SK-N-DZ (cell line): ENCODE results near the gene KCNH1.
"Not testable (repeated sequence)": the region's sequence is repeated elsewhere in the genome, so short reads cannot be mapped to it uniquely, and the experiment has no call there.

Experiments used
- DNase-seq: peaks from one replicate; pipeline ENCODE4 v3.0.0-alpha.2; 2015; ENCODE audit warnings: low spot score

The KCNH1 gene

DNA sequence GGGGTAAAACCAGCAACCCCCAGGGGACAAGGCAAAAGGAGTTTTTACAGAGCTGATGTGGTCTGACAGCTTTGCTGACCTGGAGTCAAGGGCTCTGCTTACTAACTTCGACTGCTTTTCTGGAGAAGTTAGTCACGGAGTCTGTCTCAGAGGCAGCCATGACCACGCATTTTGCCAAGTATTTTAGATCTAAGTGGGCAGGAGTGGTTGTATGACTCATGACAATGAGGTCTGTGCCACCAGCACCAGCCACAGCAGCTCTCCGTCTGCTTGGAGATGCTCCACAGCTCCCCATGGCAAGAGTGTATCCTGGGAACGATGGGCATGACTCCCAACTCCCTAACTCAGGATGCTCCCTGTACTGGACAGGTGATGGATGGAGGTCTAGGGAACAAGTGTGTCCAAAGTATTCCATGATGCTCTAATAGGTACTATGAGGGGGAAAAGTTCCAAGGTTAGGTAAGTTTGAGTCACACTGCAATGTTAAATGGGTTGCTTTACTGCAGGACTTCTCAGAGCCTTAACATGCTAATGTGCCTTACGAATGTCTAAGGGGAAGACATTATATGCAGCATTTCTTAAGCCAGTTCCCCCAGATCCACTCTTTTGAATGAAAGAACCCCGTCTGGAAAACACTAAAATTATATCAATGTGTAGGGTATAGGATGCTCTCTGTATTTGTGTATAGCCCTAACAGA is 446.2 kb downstream of the KCNH1 start:
- no peak for DNase-seq

DNA sequence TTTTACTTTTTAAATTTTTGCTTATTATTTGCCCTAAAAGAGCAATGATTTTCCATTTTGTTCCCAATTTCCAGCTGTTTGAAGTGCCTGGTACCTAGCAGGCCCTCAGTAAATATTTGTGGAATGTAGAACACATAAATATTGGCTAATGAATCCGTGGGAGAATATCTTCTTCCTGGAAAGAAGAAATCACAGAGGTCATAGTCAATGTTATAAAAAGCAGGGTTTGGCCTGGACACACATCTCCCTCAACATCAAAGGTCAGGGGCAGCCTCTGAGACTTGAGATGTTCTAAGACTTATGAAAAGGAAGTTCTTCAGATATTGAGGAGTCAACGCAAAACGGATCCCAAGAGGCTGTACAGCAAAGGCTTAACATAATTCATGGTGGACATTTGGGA is 447.1 kb downstream of the KCNH1 start:
- DNase-seq: no peak

DNA sequence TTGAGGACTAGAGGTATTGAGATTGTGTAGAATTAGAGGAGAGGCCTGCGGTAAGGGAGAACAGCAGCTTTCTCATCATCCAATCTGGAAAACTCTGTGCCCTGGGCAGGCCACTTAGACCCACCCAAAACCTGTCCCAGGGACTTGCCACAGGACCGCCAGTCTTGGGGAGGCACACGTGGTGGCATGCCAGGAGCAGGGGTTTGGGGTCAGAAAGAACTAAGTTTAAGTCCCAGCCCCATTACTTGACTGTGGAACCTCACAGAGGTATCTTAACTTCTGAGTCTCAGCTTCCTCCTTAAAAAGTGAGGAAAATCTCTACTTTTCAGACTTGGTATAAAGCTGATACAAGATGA is 448.7 kb downstream of the KCNH1 start:
- no peak for DNase-seq

DNA sequence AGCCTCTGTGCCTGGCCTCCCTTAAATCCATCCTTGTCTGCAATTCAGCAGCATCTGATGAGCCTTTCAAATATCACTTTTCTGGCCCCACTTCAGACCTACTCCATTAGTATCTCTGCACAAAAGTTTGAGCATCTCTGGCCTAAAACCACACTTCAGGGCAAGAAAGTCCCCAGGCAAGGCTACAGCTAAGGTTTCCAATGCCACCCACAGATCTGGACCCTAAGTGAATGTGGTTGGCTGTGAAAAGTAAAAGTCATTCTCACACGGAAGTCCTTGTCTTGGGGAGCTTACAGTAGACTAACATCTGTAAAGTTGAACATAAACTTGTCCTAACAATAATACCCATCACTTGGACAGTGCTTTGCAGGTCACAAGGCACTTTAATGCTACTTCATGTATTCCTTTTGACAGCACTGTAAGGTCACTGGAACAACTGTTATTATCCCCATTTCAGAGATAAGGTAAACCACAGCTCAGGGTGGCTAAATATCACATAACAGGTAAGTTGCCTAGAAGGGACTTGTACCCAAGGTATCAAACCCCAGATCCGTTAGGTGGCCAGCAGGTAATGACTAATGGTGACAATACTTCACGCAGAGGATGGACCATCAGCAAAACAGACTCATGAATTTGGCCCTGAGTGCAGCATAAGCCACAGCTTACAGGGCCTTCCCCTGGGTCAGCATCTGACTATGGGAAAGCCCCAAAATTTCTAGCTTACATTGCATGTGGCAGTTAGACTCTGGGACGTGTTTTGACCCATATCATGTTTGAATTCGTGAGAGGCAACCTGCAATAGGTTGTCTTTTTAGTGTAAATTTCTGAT is 449.3 kb downstream of the KCNH1 start:
- DNase-seq: no peak

DNA sequence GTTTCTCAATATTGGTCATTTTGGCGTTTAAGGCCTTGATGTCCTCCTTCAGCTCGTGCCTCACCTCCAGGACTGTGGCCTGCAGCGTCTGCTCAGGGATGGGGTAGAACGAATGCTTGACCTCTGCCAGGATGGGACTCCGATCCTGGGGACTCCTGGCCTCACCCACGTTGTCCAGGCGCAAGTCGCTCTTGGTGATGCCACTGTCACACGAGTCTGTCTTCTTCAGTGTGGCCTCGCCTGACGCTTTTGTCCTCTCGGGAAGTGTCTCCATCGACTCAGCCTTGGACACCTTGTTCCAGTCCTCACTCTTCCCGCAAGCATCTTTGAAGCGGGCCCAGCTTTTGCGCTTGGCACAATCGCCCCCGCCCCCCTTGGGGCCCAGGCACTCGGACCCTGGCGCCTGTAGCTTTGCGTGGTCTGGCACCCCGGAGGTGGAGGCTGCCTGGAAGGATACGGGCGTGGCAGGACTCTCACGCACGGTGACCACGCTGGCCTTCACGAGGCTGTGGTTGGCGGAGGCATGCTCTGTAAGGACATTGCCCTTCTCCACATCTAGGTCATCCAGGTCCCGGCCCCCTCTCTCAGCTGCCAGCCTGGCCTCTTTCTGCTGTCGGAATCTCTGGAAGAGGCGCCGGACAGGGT is 450.4 kb downstream of the KCNH1 start:
- no peak for DNase-seq

DNA sequence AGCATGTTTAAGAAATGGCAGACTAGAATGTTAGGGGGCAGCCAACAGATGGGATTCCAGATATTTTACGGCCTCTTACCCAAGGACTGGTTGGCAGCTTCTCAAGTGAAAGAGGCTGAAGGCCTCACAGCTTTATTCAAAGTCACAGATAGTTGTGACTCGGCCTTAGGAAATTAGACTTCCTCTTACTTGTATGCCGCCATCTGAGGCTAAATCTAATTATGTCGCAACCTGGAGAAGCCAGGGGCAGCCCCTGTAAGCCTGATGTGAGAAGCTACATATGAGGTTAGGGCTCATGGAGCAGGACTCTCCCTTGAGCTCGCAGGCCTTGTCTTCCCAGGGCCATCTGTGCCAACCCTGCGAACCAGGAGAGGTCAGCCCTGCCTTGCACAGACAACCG is 452.8 kb downstream of the KCNH1 start:
- DNase-seq: no peak

DNA sequence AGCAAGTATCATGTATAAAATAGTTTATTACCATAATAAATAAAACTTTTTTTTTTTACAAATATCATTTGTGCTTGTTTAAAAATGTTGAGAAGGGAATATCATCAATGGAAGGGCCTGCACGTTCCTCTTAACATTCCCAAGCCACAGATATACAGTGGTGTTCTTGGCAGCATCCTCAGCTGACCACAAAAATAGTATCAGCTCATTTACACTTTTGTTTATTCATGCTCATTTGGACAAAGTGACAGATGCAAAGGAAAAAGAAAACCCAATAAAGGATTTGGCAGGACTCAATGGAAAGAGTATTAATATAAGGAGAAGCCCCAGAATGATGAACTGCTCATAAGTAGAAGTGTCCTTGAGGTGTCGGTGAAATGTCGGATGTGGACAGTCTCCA is 455.6 kb downstream of the KCNH1 start:
- no peak for DNase-seq

DNA sequence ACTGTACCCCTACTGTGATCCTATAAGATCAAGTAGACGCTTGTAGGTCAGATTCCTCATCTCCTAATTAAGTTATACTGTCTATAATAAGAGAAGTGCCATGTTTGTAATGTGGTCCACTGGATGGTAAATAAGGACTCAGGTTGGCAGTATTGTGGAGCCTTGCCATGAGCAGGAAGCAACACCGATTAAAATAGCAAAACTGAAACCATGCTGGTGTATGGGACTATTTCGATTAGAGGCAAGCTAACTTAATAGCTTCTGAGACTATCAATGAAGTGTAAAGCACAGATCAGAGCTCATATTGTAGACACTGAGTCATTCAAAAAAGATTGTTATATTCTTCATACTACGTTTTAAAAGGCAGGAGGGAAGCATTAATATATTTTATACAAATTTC is 456.4 kb downstream of the KCNH1 start:
- DNase-seq: no peak

DNA sequence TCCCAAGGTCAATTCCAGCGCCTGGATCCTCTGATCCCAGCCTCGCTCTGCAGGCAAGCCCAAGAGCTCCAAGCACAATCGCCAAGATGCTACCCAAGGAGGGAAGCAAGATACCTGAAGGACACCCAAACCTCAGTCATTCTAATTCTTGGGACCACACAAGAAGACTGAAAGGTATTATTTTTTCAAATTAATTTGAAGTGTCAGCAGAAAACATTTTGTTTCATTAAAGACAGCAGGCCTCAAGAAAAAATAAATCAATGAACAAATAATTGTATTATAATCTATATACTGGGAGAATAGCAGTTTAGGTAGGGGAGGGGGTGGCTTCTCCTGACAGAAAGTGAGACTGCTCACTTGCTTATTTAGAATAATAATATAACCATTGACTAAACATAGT is 457.4 kb downstream of the KCNH1 start:
- DNase-seq: no peak

DNA sequence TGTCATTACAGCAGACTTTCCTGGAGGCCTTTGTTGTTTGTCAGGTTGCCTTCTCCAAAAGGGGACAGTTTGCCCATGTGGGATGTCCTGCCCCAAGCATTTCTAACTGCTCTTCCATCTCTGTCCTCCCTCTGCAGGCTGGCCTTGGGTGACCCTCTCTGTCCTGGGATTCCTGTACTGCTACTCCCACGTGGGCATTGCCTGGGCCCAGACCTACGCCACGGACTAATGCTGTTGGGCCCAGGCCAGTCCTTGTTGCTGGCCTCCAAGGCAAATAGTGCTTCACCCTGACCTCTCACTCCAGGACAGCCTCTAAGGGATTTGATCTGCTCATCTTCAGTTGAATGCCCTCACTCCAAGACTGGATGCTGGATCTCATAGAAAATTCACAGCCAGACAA is 459.8 kb downstream of the KCNH1 start:
- DNase-seq: no peak

DNA sequence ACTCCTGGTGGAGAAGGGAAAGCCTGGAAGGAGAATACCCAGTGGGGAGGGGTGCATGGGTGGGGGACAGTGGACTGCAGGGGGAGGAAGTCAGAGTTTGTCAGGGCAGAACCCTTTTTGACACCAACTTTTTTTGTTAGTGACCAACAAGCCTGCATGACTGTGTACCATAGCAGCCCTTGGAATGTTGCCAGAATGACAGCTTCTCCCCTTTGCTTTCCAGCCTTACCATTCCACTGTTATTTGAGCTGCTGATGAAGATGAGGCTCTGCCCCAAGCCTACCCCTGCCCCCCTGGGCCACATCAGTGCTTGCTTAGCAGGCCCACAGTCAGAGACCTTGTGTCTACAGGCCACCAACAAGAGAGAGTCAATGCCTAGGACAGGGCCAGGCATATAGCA is 464.0 kb downstream of the KCNH1 start:
- no peak for DNase-seq

DNA sequence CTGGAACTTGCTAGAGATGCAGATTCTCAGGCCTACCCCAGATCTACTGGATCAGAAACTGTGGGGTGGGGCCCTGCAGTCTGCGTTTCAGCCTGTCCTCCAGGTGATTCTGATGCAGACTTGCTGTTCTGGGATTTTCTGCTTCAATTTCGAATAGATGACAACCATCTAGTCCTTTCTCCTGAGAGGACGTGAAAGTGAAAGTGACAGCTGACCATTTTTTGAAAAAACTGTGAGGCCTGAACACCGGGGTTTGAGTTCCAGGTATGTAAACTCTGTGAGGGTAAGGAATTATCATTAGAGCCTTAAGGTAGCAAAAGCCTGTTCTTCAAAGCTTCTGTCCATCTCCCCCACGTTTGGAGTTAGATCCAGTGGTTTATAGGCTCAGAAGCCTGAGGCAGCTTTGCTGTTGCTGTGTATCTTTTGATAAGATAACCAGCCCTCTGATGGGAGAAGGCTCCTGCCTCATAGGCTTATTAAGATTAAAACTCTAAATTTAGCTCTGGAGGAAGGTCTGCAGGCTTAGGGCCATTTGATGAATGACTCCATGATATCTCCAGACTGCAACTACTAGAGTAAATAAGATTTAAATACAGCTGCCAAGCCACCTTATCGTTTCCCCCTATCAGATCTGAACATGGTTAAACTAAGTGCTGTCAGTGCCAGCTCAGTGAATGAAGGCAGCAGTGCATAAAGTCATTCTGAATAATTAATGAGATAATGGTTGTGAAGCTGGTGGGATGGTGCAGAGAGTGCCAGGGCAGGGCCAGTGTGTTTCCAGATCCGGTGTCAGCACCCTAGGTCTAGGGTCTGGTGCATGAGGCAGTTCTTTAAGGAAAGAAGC is 470.0 kb downstream of the KCNH1 start:
- peak; percentile 97 for DNase-seq

DNA sequence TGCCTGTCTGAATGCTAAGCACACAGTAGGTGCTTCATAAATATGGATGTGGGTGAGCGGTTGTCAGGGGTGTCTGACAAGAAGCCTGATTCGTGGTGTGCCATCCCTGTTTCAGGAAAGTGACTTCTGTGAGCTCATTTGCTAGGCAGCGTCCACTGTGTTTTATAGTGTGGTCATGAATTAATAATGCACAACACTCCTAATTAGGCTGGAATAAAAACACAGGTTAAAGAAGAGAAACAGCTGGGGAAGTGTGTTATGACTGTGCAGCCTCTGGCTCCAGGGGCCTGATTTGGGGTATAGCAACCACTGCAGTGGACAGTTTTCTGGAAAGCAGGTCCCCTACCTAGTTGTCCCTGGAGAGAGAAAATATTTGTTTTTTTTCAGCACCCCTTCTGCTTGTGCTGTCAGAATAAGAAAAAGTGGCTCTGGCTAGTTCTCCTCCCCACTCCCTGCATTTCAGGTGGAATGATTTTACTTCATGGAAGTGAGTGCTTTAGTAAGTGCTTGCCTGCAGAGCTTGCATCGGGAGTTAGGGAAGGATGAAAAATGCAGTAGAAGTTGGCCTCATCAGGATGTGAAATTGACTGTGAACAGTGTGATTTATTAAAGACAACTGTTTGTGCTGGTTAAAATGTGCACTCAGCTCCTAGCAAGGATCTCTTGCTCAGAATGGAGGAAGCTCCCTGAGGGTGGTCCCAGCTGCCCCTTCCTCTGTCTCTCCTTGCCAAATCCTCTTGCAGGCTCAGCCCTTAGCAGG is 471.5 kb downstream of the KCNH1 start:
- DNase-seq: no peak

DNA sequence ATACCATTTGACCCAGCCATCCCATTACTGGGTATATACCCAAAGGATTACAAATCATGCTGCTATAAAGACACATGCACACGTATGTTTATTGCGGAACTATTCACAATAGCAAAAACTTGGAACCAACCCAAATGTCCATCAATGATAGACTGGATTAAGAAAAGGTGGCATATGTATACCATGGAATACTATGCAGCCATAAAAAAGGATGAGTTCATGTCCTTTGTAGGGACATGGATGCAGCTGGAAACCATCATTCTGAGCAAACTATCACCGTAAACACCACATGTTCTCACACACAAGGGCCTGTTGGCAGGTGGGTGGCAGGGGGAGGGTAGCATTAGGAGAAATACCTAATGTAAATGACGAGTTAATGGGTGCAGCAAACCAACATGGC is 472.4 kb downstream of the KCNH1 start:
- not testable (repeated sequence) for DNase-seq

DNA sequence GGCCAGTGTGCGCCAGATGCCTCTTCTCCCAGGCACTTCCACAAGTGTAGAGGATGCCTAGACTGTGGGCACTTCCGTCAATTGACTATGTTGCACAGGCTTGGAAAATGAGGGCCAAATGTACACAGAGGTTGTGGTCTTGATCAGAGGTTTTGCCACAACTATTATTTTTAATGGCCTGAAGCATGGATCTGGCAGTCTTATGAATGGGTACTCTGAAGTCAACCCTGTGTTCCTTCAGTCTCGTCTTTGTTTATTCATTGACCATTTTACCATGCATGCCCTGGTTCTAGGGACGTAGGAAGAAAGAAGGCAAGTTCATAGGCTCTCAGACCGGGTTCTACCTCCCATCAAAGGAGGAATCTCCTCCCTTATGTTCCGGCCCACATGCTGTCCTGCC is 476.1 kb downstream of the KCNH1 start:
- DNase-seq: no peak

DNA sequence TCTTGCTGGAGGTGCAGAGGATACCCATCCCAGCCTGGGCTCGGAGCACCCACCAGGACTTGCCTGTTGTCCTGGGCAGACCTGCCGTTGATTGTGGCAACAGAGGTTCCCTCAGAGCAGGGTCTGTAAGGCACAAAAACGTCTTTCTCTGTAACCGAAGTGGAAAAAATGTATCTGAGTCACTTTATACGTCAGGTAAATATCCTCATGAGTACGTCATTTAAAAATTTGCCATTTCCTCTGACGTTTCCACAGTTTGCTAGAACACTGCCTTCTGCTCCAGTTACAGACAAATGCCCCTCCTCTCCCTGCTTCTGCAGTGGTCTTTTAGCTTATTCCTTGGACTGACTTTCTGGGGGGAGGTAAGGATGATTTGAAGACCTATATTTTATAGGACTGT is 478.4 kb downstream of the KCNH1 start:
- DNase-seq: no peak

DNA sequence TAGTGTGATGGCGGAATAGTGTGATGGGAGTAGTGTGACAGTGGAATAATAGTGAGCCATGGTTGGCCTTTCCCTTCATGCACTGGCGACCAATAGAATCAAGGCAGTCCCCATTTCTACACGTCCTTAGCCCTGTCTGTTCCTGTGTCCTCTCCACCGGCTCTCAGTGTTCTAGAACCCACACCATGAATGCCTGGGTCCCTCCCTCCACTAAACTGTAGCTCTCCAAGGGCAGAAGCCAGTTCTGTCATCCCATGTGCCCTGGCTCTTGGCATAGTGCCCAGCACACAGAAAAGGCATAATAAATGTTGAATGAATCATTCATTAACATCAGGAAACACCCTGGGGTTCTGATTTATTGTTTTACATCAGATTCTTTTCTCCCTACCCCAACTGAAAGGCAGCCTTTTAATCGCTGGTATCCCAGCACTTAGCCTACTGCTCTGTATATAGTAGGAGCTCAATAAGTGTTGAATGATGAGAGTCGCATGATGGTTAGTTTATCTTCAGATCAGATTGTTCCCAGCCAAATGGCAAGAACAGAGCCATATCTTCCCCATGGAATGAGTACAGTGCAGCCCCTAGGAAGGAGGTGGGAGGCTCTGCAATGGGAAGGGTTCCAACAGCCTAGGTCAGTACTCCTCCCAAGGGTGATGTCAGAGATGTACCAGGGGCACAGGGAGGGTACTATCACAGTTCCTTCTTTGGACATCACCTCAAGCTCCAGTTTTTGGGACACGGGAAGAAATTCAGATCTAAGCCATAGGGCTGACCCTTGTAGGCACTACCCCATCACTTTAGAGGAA is 479.6 kb downstream of the KCNH1 start:
- no peak for DNase-seq

DNA sequence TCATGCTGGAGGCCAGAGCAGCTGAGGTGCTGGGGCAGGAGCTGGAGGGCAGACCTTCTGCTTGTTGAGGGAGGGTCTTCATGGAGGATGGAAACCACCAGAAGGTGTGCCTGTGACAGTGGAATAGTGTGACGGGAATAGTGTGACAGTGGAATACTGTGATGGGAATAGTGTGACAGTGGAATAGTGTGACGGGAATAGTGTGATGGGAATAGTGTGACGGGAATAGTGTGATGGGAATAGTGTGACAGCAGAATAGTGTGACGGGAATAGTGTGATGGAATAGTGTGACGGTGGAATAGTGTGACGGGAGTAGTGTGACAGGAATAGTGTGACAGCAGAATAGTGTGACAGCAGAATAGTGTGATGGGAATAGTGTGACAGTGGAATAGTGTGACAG is 480.2 kb downstream of the KCNH1 start:
- DNase-seq: peak; percentile 52

DNA sequence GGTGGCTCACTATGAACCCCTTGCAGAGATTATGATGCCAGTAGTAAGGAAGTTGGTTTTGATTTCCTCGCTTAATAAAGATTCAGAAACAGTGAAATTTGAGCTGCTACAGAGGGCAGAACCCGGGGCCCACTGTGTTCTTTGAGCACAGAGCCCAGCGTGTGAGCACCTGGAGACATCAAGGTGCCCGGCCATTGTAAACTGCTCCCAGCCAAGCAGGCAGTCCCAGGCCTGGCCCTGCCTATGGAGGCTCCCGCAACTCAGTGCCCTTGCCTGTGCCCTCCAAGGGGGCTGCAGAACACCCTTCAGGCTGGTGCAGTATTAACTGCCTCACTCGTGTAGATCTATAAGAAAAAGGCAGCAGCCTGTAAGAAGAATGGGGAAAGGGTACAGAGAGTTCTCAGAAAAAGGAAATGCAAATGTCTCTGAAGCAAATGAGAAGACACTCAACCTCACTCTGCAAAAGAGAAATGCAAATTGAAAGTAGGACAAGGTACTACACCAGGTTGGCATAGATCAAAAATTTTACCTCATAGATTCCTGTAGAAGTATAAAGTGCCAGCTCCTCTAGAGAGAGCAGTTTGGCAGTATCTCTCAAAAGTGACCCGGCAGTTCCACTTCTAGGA is 481.5 kb downstream of the KCNH1 start:
- DNase-seq: no peak

DNA sequence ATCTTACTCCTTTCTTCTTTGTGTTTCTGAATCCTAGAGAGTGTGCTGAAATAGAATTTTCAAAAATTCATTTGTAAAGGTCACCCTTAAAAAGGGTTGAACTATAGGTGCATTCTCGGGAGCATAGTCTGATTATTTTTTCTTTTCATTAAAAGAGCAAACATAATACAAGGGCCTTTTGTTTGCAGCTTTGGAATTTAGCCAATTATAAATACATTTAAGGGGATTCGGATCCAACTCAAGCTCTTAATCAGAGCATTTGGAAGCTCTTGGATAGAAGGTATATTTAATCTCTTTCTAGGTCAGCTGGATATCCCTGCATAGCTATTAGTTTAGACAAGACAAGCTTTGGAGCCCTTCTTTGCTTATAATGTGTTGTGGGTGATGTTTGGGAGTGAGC is 483.5 kb downstream of the KCNH1 start:
- DNase-seq: no peak
